Muscle of back (tissue), 11 donors: ENCODE data around the gene NR2F2. TPM values are rescaled to one million over a fixed set of nuclear protein-coding genes. Genes with fewer than 3 reads are reported as not detected.

Experiments
- DNase-seq, 3 donors: peaks; one replicate each; pipeline versions ENCODE4 v3.0.0 to v3.0.0-alpha.2; 2013
- polyA plus RNA-seq, 10 donors: library from polyadenylated mRNA; unstranded; fragments of 120-200 nt; gene quantifications; one replicate each; pipeline ENCODE4 v1.2.1, GENCODE V29; 2013; ENCODE audit not compliant: insufficient read length in 10 of 10

Gene NR2F2
- polyA plus RNA-seq, 10 donors = 38.6 to 57.1 (median 51.9) TPM

- peak in 1 of 3 donors; percentile 6 for DNase-seq
Observed at GRCh38 chr15:96352604-96353405, 22.3 kb downstream of the NR2F2 start.

DNA sequence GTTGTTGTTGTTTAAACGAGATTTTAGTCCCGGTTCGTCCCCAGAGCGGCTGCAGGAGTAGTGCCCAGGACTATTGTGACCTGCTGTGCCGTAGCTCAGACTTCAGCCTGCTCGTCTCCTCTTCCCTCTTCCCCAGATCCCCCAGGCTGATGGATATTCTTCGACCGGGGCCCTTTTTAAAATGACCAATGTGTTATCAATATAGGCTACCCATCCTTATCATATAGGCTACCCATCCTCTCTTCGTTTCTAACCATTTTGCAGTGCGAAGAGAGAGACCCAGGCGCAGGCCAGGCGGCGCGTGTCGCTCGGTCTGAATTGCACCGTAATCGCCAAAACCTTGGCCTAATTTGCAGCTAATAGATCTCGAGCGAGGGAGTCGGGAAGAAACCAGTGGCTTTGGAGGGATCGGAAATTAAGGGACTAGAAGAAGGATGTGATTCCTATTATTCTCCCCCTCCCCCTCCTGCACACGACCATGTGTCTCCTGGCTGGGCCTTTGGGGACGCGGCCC, 23.0 kb downstream of the NR2F2 start:
- DNase-seq = peak in 1 of 3 donors; percentile 10

- peak in 1 of 3 donors; percentile 81 for DNase-seq
Observed at GRCh38 chr15:96353930-96354730, 23.6 kb downstream of the NR2F2 start.

GRCh38 chr15:96354731-96355567, 24.4 kb downstream of the NR2F2 start:
- peak in 2 of 3 donors; percentile 61 to 79 for DNase-seq

GRCh38 chr15:96355568-96356187, 25.2 kb downstream of the NR2F2 start:
- DNase-seq = peak in 1 of 3 donors; percentile 12

- peak; percentile 72 to 94 (median 87) for DNase-seq
Observed at GRCh38 chr15:96356494-96357455, 26.3 kb downstream of the NR2F2 start.

- peak in 1 of 3 donors; percentile 36 for DNase-seq
Observed at GRCh38 chr15:96358001-96358801, 27.7 kb downstream of the NR2F2 start.

DNA sequence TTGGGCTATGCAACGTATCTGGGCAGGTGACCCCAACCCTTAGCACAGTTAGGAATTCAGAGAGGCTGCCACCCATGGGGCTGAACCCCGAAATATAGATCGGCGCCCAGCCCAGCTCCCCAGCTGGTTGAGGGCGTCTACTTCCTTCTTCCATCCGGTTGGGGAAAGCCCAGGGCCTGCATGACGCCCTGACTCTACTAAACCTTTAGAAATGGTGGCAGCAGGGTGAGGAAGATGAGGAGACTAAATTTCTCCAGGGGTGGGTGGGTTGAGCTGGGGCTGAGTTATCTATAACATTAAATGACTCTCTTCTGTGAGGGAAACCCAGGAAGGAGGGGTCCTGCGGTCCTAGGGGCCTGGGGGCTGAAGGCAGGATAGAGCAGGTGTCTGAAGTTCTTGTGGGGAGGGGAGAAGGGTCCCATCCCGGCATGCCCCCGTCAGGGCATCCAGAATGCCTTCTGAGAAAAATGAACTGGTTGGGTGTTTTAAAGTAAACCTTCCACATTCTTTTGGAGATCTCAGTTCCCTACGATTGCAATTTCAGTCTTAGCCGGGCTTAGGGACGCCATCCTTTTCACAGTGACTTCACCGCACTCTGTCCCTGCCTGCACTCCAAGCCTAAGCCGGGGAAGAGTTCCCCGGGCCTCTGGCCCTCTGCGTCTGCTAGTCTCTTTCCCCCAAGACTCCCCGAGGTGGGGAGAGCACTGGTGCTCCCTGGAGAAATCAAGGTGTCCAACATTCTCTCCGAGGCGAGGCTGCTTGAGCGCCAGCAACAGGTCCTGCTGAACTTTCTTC, 28.5 kb downstream of the NR2F2 start:
- DNase-seq = peak in 1 of 3 donors; percentile 13

GRCh38 chr15:96359616-96360521, 29.4 kb downstream of the NR2F2 start:
- DNase-seq = peak in 1 of 3 donors; percentile 59

DNA sequence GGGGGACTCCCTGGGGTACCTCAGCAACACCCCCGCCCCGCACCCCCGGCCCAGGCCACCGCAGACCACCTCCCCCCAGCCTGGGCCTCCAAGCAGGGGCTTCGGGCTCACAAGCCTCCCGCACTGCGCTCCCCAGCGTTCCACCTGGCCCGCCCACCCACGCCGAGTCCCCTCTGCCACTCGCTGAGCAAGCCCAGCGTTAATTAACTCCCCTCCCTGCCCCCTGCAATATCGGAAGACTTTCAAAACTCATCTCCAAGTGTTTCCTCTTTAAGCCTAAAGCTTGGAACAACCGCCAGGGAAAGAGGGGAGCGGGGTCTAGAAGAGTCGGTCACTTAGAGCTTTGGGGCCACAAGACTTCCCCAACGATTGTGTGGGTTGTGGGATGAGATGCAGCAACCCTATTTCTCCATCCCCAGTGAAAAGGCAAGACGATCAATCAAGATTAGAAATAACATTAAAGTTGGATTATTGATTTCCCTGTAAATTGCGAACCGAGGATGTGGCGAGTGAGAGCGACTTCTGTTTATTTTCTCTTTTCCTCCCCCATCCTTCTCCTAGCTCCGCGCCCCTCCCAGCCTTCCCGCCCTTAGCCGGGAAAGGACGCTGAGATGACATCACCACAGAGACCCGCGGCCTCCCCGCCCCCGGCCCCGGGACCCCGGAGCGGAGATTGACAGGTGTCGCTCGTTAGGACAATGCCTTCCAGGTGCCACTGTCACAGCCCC, 30.2 kb downstream of the NR2F2 start:
- DNase-seq = peak in 1 of 3 donors; percentile 67

DNA sequence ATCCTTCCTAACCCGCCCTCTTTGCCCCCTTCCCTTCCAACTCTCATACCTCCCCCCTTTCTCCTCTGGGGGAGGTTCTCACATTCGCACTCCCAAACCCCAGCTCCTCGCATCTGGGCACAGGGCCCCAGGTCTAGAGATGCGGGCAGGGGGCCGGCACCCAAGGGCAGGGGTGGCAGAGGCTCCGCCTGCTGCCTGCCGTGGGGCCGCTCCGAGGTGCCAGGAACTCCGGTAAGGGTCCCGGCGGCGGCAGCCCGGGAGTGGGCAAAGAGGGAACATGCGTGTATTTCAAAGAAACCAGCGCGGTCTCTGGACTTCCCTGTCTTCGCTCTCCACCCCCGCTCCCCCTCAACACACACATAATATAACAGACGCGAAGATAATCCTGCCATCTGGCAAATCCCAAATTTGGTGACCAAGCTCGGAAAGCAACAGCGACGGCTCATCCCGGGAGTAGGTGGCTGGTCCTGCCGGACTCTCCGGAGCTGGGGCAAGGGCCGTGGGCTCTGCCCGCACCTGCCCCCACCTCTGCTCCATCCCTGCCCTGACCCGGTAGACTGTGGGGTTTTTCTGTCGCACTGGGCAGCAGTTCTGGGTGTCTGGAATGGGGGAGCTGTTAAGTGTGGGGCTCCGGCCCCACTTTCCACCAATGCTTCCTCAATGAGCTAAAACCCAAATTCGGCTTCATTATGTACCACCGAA, 31.0 kb downstream of the NR2F2 start:
- DNase-seq = peak in 1 of 3 donors; percentile 53

DNA sequence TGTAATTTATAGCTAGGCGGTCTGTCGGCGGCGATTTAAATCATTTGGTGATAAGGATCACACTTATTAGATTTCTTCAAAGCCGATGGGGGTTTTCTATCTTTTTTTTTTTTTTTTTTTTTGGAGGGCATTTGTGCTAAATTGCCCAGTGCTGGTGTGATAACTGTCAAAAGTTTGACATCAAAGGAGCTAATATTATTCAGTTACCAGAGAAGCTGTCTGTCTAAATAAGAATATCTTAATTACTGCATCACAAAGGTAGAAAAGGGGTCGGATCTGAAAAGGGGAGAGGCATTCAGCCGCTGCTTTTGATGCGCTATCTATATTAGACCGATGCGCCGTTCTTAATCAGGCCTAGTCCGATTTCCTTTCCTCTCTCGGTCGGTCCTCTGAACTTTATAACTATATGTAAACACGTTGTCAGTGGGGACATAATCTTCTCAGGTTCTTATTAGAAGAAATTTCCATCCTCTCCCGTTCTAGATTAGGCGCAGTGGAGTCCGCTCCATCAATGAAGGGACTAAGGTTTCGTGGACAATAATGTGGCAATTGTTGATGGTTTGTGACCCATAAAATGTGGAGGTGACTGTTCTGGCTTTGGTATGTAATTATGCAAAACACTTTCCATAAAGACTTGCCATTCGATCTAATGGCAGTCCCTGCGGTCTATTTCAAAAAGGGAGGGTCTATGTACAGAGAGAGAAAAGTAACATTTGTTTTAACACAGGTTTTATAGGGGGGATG, 31.7 kb downstream of the NR2F2 start:
- DNase-seq = peak in 1 of 3 donors; percentile 48

GRCh38 chr15:96362755-96363651, 32.5 kb downstream of the NR2F2 start:
- DNase-seq = peak in 1 of 3 donors; percentile 38

GRCh38 chr15:96363707-96364106, 33.2 kb downstream of the NR2F2 start:
- DNase-seq = peak in 1 of 3 donors; percentile 25
